Measurements from ENCODE around the gene CTSZ.

DNA sequence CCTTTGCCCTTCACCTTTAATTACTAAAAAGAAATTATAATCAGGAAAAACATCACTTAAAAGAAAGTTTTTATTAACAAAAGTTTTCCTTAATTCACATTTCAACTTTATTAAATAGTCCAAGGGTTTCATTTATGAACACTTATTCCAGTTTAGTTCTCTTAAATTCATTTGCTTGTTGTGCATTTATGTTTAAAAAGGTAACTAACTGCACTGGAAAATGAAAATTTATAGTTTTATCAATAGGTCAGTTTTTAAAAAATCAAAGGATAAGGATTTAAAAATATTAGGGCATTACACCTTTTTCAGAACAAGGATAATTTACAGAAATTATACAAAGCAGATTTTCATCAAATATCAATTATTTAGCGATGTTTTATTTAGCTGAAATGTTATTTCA lies 26.0 kb upstream of the CTSZ start:
- TF ChIP-seq POLR2A (IDR thresholded peaks at IDR 0.05): no peak
- TF ChIP-seq, protein P1, sequence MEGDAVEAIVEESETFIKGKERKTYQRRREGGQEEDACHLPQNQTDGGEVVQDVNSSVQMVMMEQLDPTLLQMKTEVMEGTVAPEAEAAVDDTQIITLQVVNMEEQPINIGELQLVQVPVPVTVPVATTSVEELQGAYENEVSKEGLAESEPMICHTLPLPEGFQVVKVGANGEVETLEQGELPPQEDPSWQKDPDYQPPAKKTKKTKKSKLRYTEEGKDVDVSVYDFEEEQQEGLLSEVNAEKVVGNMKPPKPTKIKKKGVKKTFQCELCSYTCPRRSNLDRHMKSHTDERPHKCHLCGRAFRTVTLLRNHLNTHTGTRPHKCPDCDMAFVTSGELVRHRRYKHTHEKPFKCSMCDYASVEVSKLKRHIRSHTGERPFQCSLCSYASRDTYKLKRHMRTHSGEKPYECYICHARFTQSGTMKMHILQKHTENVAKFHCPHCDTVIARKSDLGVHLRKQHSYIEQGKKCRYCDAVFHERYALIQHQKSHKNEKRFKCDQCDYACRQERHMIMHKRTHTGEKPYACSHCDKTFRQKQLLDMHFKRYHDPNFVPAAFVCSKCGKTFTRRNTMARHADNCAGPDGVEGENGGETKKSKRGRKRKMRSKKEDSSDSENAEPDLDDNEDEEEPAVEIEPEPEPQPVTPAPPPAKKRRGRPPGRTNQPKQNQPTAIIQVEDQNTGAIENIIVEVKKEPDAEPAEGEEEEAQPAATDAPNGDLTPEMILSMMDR (IDR thresholded peaks at IDR 0.05): no peak
